HUES64 (cell line): ENCODE results near the gene KCNV2.

ENCODE experiments used
- H3K27ac ChIP-seq: 2 replicates; pipeline ENCODE4 v1.7.0; 2013; ENCODE audit warnings: low read depth, low read length, inconsistent platforms
- H3K27me3 ChIP-seq: 2 replicates; pipeline ENCODE4 v1.6.1; 2013; ENCODE audit warnings: mild to moderate bottlenecking, low read length; ENCODE audit not compliant: insufficient read depth
- H3K36me3 ChIP-seq: 2 replicates; pipeline ENCODE4 v1.6.1; 2013; ENCODE audit warnings: mild to moderate bottlenecking, low read length; ENCODE audit not compliant: insufficient read depth
- H3K4me1 ChIP-seq: 2 replicates; pipeline ENCODE4 v1.6.1; 2013; ENCODE audit warnings: mild to moderate bottlenecking, low read length, moderate library complexity; ENCODE audit not compliant: insufficient read depth
- H3K4me3 ChIP-seq: 2 replicates; pipeline ENCODE4 v1.5.1; 2013; ENCODE audit warnings: mild to moderate bottlenecking, low read length, moderate library complexity
- H3K9ac ChIP-seq: 2 replicates; pipeline ENCODE4 v1.6.1; 2013; ENCODE audit warnings: mild to moderate bottlenecking, low read depth, low read length
- H3K9me3 ChIP-seq: 2 replicates; pipeline ENCODE4 v1.6.1; 2013; ENCODE audit warnings: low read depth, low read length; ENCODE audit not compliant: insufficient read depth
- WGBS: fragments of 150-250, 120-280 bp; methylation state at CpG from one replicate; pipeline ENCODE4 v1.1.7; 2013; ENCODE audit warnings: missing lambda C conversion rate; 5-methylcytosine and 5-hydroxymethylcytosine counted together

Gene KCNV2

GRCh38 chr9:2720179-2720654 is 2.9 kb downstream of the KCNV2 start:
- H3K9me3 ChIP-seq: no peaks in the 10 kb centered on the region
- WGBS: 88% methylated on average over 1 of the region's 1 CpG
- peaks cover 10% of the 10 kb centered on the region; the same call in 1 of the 2 replicates for H3K4me1 ChIP-seq
- H3K9ac ChIP-seq: no peak overlapping the region
- H3K27me3 ChIP-seq: no peaks in the 10 kb centered on the region
- H3K27ac ChIP-seq: no peak overlapping the region
- H3K4me3 ChIP-seq: no peak overlapping the region
- H3K36me3 ChIP-seq: peaks cover 5% of the 10 kb centered on the region; the same call in 1 of the 2 replicates

GRCh38 chr9:2722715-2723114 is 5.4 kb downstream of the KCNV2 start:
- peaks cover 5% of the 10 kb centered on the region; the same call in 1 of the 2 replicates for H3K36me3 ChIP-seq
- H3K9ac ChIP-seq: no peak overlapping the region
- no peak overlapping the region for H3K27ac ChIP-seq
- 94% methylated on average over 2 of the region's 2 CpGs for WGBS
- peaks cover 15% of the 10 kb centered on the region; the same call in 1 of the 2 replicates for H3K4me1 ChIP-seq
- no peak overlapping the region for H3K4me3 ChIP-seq
- H3K27me3 ChIP-seq: no peaks in the 10 kb centered on the region
- H3K9me3 ChIP-seq: no peaks in the 10 kb centered on the region

GRCh38 chr9:2723376-2724065 is 6.2 kb downstream of the KCNV2 start:
- H3K36me3 ChIP-seq: peaks cover 5% of the 10 kb centered on the region; the same call in 1 of the 2 replicates
- 90% methylated on average over 4 of the region's 4 CpGs for WGBS
- H3K4me3 ChIP-seq: no peak overlapping the region
- no peaks in the 10 kb centered on the region for H3K27me3 ChIP-seq
- H3K27ac ChIP-seq: no peak overlapping the region
- H3K9me3 ChIP-seq: no peaks in the 10 kb centered on the region
- H3K9ac ChIP-seq: no peak overlapping the region
- H3K4me1 ChIP-seq: peaks cover 18% of the 10 kb centered on the region

- 100% methylated on average over 3 of the region's 4 CpGs for WGBS
Measured at GRCh38 chr9:2725126-2725525, 7.8 kb downstream of the KCNV2 start.

GRCh38 chr9:2725898-2726649 is 8.8 kb downstream of the KCNV2 start:
- H3K36me3 ChIP-seq: no peaks in the 10 kb centered on the region
- WGBS: 91% methylated on average over 4 of the region's 4 CpGs

More at GRCh38 chr9:2725126-2725525, 7.8 kb downstream of the KCNV2 start:
- no peaks in the 10 kb centered on the region for H3K27me3 ChIP-seq
- no peak overlapping the region for H3K27ac ChIP-seq
- no peaks in the 10 kb centered on the region for H3K9me3 ChIP-seq
- H3K9ac ChIP-seq: no peak overlapping the region
- peaks cover 18% of the 10 kb centered on the region for H3K4me1 ChIP-seq
- H3K36me3 ChIP-seq: no peaks in the 10 kb centered on the region
- no peak overlapping the region for H3K4me3 ChIP-seq

GRCh38 chr9:2726650-2727340 is 9.5 kb downstream of the KCNV2 start:
- Histone ChIP-seq H3K27me3 (no peaks in the 10 kb centered on the region), H3K36me3 (no peaks in the 10 kb centered on the region), H3K9me3 (no peaks in the 10 kb centered on the region), H3K4me1 (peaks cover 18% of the 10 kb centered on the region), H3K27ac (no peak overlapping the region), H3K4me3 (no peak overlapping the region), H3K9ac (no peak overlapping the region)
- WGBS: 90% methylated on average over 12 of the region's 13 CpGs

More at GRCh38 chr9:2725898-2726649, 8.8 kb downstream of the KCNV2 start:
- peaks cover 18% of the 10 kb centered on the region for H3K4me1 ChIP-seq
- no peak overlapping the region for H3K9ac ChIP-seq
- H3K27ac ChIP-seq: no peak overlapping the region; the same call in 1 of the 2 replicates
- no peaks in the 10 kb centered on the region for H3K27me3 ChIP-seq
- H3K4me3 ChIP-seq: no peak overlapping the region
- H3K9me3 ChIP-seq: no peaks in the 10 kb centered on the region

GRCh38 chr9:2727374-2727773 is 10.1 kb downstream of the KCNV2 start:
- Histone ChIP-seq H3K9ac (no peak overlapping the region), H3K27ac (no peak overlapping the region)
- WGBS: 89% methylated on average over 2 of the region's 2 CpGs

DNA sequence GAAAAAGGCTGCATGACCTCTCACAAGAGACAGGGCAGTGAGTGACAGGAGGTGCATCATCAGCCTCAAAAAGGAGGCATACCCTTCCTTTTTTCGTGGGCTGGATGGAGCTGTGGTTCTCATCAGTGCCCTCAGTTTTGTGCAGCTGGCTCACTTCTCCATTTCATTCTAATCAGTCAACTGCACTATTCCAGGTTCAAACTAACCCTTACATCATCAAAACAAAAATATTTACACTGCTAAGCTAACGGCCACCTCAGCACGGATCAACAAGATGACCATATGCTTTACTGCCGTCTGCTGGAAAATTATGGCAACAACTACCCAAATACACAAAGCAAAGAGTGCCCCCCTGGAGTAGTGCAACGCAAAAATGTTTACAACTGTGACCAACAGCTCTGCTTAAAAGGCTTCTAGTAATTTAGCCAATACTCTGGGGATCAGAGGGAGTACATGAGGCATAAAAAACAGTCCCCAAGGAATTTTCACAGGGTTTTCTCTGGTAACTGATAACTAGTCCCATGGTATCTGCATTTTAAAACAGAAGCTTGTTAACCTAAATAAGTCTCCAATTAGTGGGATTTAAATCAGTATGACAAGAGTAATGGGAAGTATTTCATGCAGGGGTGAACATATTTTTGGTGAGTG is 10.8 kb downstream of the KCNV2 start:
- peaks cover 12% of the 10 kb centered on the region for H3K4me1 ChIP-seq
- no peaks in the 10 kb centered on the region for H3K36me3 ChIP-seq
- no peak overlapping the region for H3K27ac ChIP-seq
- H3K9ac ChIP-seq: no peak overlapping the region
- H3K27me3 ChIP-seq: no peaks in the 10 kb centered on the region
- H3K9me3 ChIP-seq: no peaks in the 10 kb centered on the region
- WGBS: 55% methylated on average over 5 of the region's 5 CpGs
- no peak overlapping the region for H3K4me3 ChIP-seq

More at GRCh38 chr9:2727374-2727773, 10.1 kb downstream of the KCNV2 start:
- no peaks in the 10 kb centered on the region for H3K9me3 ChIP-seq
- H3K4me1 ChIP-seq: peaks cover 18% of the 10 kb centered on the region
- no peaks in the 10 kb centered on the region for H3K27me3 ChIP-seq
- no peaks in the 10 kb centered on the region for H3K36me3 ChIP-seq
- no peak overlapping the region for H3K4me3 ChIP-seq

DNA sequence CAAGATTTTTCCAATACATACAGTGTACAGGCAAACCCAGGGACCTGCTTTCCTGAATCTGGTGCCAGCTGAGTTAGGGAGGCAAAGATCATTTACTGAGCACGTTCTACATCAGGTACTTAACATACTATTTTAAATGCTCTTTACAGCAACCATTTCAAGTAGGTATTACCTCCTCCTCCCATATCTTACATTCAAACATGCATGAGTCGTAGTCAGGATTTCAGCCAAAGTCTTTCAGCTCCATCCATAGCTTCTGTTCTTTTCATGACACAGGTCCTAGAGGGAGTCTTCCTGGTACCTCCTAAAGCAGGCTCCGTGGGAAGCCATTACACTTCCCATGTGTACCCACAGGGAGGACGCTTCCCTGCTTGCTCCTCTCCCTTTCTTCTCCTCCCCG is 11.7 kb downstream of the KCNV2 start:
- 88% methylated on average over 5 of the region's 5 CpGs for WGBS
- no peaks in the 10 kb centered on the region for H3K27me3 ChIP-seq
- H3K27ac ChIP-seq: no peak overlapping the region

DNA sequence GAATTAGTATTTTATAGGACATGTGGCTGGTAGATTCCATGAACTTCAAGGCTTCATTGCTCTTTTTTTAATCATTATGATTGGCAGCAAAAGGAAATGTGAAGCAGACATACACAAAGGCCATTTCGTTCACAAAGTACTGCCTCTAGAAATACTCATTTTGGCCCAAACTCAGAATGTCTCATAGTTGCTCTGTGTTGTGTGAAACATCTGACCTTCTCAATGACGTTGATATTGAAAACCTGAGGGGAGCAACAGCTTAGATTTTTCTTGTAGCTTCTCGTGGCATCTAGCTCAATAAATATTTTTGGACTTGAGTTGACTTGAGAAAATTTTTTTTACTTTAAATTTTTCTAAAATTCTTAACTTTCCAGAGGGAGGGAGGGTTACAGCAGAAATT is 12.4 kb downstream of the KCNV2 start:
- Histone ChIP-seq H3K9ac (no peak overlapping the region), H3K4me3 (no peak overlapping the region), H3K4me1 (peaks cover 12% of the 10 kb centered on the region), H3K27ac (no peak overlapping the region), H3K36me3 (no peaks in the 10 kb centered on the region), H3K9me3 (no peaks in the 10 kb centered on the region), H3K27me3 (no peaks in the 10 kb centered on the region)
- 96% methylated on average over 3 of the region's 3 CpGs for WGBS

More for the DNA sequence above, 11.7 kb downstream of the KCNV2 start:
- Histone ChIP-seq H3K4me3 (no peak overlapping the region), H3K4me1 (peaks cover 12% of the 10 kb centered on the region), H3K9me3 (no peaks in the 10 kb centered on the region), H3K9ac (no peak overlapping the region), H3K36me3 (no peaks in the 10 kb centered on the region)
